DOHH2 (cell line): ENCODE measurements around the gene GFER.

Source experiments
- H3F3A ChIP-seq: fragments of 200-600 bp; sonication (generic), shearing (Covaris generic); 2 replicates; pipeline ENCODE4 v1.6.0; 2016; ENCODE audit warnings: antibody characterized with exemption, mild to moderate bottlenecking; ENCODE audit not compliant: control insufficient read depth, insufficient read depth
- H3K27ac ChIP-seq: fragments of 200-600 bp; sonication (generic); 2 replicates; pipeline ENCODE4 v1.5.1; 2014; ENCODE audit warnings: low read depth, mild to moderate bottlenecking, low read length, moderate library complexity
- H3K27me3 ChIP-seq: fragments of 200-600 bp; sonication (generic); 2 replicates; pipeline ENCODE4 v1.6.1; 2014; ENCODE audit warnings: mild to moderate bottlenecking, low read length, mixed read lengths; ENCODE audit not compliant: control insufficient read depth
- H3K36me3 ChIP-seq: fragments of 200-600 bp; sonication (generic); 2 replicates; pipeline ENCODE4 v1.6.1; 2014; ENCODE audit warnings: mild to moderate bottlenecking, low read length, moderate library complexity, mixed read lengths; ENCODE audit not compliant: control insufficient read depth
- H3K4me1 ChIP-seq: fragments of 200-600 bp; sonication (generic); 2 replicates; pipeline ENCODE4 v1.6.1; 2014; ENCODE audit warnings: mild to moderate bottlenecking, low read length, mixed read lengths; ENCODE audit not compliant: control insufficient read depth
- H3K4me2 ChIP-seq: fragments of 200-600 bp; sonication (generic); 2 replicates; pipeline ENCODE4 v1.6.0; 2014; ENCODE audit warnings: mild to moderate bottlenecking, low read length, moderate library complexity
- H3K4me3 ChIP-seq: fragments of 200-600 bp; sonication (generic); 2 replicates; pipeline ENCODE4 v1.5.1; 2014; ENCODE audit warnings: mild to moderate bottlenecking, low read length, mixed read lengths
- H3K79me2 ChIP-seq: fragments of 200-600 bp; sonication (generic); 2 replicates; pipeline ENCODE4 v1.6.1; 2014; ENCODE audit warnings: mild to moderate bottlenecking, low read length, mixed read lengths; ENCODE audit not compliant: control insufficient read depth
- H3K9me2 ChIP-seq: fragments of 200-600 bp; sonication (generic); replicated peaks from 2 replicates; pipeline ENCODE4 v1.6.1; 2014; ENCODE audit warnings: mild to moderate bottlenecking, low read length, mixed read lengths; ENCODE audit not compliant: control insufficient read depth
- H3K9me3 ChIP-seq: fragments of 200-600 bp; sonication (generic); 2 replicates; pipeline ENCODE4 v1.6.1; 2014; ENCODE audit warnings: antibody characterized with exemption, low read length, mixed read lengths; ENCODE audit not compliant: control insufficient read depth, insufficient read depth
- H4K20me1 ChIP-seq: fragments of 200-600 bp; sonication (generic); 2 replicates; pipeline ENCODE4 v1.6.0; 2014; ENCODE audit warnings: low read depth, mild to moderate bottlenecking, antibody characterized with exemption, low read length, moderate library complexity; ENCODE audit not compliant: control insufficient read depth, insufficient read depth
- EZH2phosphoT487 ChIP-seq: fragments of 200-600 bp; sonication (generic); IDR thresholded peaks from 2 replicates; pipeline ENCODE4 v1.6.1; 2017; ENCODE audit warnings: borderline replicate concordance, mild to moderate bottlenecking, antibody characterized with exemption, low read length, moderate library complexity, mixed read lengths
- TF ChIP-seq, protein P1 (sequence below): fragments of 200-600 bp; sonication (generic); IDR thresholded peaks from one replicate; pipeline ENCODE4 v1.5.1; 2014; ENCODE audit warnings: antibody characterized with exemption, mild to moderate bottlenecking, low read depth, low read length; ENCODE audit not compliant: poor library complexity, severe bottlenecking

The GFER gene

DNA sequence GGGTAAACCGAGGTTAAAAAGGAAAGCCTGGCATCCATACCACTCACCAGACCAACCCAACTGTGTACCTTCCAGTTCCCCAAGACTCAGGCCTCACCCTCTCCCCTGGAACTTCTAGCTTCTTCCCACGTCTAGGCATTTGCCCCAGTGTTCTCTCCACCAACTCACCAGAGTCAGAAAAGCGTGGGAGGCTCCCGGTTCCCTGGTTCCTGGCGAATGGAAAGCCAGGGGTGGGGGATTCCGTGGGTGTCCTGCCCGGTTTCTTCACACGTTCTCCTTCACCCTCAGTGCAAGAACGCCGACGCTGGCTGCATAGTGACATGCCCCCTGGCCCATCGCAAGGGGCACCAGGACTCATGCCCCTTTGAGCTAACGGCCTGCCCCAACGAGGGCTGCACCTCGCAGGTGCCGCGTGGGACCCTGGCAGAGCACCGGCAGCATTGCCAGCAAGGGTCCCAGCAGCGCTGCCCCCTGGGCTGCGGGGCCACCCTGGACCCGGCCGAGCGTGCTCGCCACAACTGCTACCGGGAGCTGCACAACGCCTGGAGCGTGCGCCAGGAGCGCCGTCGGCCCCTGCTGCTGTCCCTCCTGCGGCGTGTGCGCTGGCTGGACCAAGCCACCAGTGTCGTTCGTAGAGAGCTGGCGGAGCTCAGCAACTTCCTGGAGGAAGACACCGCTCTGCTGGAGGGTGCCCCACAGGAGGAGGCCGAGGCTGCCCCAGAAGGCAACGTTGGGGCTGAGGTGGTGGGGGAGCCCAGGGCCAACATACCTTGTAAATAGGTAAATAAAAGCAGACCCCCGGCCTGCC is 15.6 kb upstream of the GFER start:
- TF ChIP-seq, protein P1, sequence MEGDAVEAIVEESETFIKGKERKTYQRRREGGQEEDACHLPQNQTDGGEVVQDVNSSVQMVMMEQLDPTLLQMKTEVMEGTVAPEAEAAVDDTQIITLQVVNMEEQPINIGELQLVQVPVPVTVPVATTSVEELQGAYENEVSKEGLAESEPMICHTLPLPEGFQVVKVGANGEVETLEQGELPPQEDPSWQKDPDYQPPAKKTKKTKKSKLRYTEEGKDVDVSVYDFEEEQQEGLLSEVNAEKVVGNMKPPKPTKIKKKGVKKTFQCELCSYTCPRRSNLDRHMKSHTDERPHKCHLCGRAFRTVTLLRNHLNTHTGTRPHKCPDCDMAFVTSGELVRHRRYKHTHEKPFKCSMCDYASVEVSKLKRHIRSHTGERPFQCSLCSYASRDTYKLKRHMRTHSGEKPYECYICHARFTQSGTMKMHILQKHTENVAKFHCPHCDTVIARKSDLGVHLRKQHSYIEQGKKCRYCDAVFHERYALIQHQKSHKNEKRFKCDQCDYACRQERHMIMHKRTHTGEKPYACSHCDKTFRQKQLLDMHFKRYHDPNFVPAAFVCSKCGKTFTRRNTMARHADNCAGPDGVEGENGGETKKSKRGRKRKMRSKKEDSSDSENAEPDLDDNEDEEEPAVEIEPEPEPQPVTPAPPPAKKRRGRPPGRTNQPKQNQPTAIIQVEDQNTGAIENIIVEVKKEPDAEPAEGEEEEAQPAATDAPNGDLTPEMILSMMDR: no peak
- no peak for TF ChIP-seq EZH2phosphoT487
- no peak overlapping the region for H3K4me2 ChIP-seq
- H3K79me2 ChIP-seq: peaks cover 65% of the 10 kb centered on the region
- H3K4me1 ChIP-seq: peaks cover 30% of the 10 kb centered on the region
- H3F3A ChIP-seq: peaks cover 16% of the 10 kb centered on the region
- peaks cover 7% of the 10 kb centered on the region for H4K20me1 ChIP-seq
- no peaks in the 10 kb centered on the region for H3K9me2 ChIP-seq
- no peak overlapping the region for H3K4me3 ChIP-seq
- H3K27me3 ChIP-seq: no peaks in the 10 kb centered on the region
- no peaks in the 10 kb centered on the region for H3K9me3 ChIP-seq
- H3K27ac ChIP-seq: no peak overlapping the region
- H3K36me3 ChIP-seq: peaks cover 44% of the 10 kb centered on the region

DNA sequence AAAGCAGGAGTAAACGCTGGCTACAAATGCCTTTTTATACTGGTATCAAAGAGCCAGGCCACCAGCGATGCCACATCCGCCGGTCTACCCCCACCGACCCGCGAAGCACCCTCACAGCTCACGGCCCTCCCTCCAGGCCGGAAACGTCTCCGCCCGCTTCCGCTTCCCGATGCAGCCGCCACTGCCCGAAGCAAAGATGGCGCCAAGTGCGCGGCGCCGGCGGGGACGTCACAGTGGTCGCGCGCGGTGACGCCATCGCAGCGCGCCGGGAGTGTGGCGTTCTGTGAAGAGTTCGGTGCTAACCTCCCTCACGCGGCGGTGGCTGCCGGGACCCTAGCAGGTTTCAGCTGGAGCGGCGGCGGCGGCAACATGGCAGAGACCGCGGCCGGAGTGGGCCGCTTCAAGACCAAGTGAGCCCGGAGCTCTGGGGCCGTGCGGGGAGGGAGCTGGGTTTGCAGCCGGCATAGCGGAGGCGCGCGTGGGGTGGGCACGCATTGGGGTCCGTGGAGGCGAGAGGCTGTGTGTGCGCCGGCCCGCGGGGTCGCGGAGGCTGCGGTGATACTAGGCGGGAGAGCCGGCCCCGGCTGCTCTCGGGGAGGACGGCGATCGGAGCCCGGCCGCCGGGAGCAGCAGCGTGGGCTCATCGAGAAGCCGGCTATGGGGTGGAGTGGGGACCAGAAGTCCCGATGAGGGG is 12.1 kb upstream of the GFER start, which contains the start of gene TBL3:
Gene TBL3, plus strand, starts transcription at position 258 of the 694 bp plus-strand sequence. Its CDS starts 112 bp downstream, at position 370.
- no peaks in the 10 kb centered on the region for H4K20me1 ChIP-seq
- H3K9me2 ChIP-seq: no peaks in the 10 kb centered on the region
- no peaks in the 10 kb centered on the region for H3K9me3 ChIP-seq
- H3K27ac ChIP-seq: peak within 1 kb of the TSS; percentile 78
- peaks cover 26% of the 10 kb centered on the region for H3K4me1 ChIP-seq
- H3K79me2 ChIP-seq: peaks cover 43% of the 10 kb centered on the region
- H3K4me2 ChIP-seq: peak within 1 kb of the TSS; percentile 97
- peak within 1 kb of the TSS; percentile 98 for H3K4me3 ChIP-seq
- peaks cover 5% of the 10 kb centered on the region for H3F3A ChIP-seq
- TF ChIP-seq EZH2phosphoT487: no peak
- TF ChIP-seq, protein P1: no peak
- no peaks in the 10 kb centered on the region for H3K27me3 ChIP-seq
- peaks cover 47% of the 10 kb centered on the region for H3K36me3 ChIP-seq

DNA sequence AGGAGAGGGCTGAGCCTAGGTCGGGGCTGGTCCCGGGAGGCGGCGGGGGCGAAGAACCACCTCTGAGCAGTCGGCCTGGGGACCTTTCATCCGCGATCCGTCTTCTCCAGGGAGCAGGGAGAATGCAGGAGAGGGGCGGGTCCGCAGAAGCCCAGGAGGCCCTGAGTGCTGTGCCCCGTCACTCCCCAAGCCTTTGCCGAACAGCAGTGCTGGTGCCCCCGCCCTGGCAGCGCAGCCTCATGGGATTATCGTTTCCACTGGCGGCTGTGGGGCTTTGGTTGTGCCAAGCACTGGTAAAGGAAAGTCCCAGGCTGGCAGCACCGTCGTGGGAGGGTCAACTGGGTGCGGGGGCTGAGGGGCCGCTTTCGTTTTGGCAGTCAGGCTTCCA is 11.5 kb upstream of the GFER start:
- peaks cover 49% of the 10 kb centered on the region for H3K36me3 ChIP-seq
- no peaks in the 10 kb centered on the region for H4K20me1 ChIP-seq
- no peaks in the 10 kb centered on the region for H3K27me3 ChIP-seq
- no peak for TF ChIP-seq EZH2phosphoT487
- TF ChIP-seq, protein P1: no peak
- H3K4me3 ChIP-seq: peak overlapping the region; percentile 98
- H3K9me2 ChIP-seq: no peaks in the 10 kb centered on the region
- no peak overlapping the region for H3K27ac ChIP-seq
- H3K9me3 ChIP-seq: no peaks in the 10 kb centered on the region
- peak overlapping the region; percentile 97 for H3K4me2 ChIP-seq
- H3F3A ChIP-seq: peaks cover 5% of the 10 kb centered on the region
- peaks cover 39% of the 10 kb centered on the region for H3K79me2 ChIP-seq
- peaks cover 26% of the 10 kb centered on the region for H3K4me1 ChIP-seq
